GM21529 (cell line): ENCODE results near the gene DNAJB5.
A peak's percentile ranks its signal among the peaks of the same experiment; 100 is the strongest.

Experiments used
- ATAC-seq: cut with Tn5 transposase; IDR thresholded peaks from one replicate; pipeline ENCODE4 v1.9.1; 2021; ENCODE audit not compliant: unreplicated experiment

The DNAJB5 gene

DNA sequence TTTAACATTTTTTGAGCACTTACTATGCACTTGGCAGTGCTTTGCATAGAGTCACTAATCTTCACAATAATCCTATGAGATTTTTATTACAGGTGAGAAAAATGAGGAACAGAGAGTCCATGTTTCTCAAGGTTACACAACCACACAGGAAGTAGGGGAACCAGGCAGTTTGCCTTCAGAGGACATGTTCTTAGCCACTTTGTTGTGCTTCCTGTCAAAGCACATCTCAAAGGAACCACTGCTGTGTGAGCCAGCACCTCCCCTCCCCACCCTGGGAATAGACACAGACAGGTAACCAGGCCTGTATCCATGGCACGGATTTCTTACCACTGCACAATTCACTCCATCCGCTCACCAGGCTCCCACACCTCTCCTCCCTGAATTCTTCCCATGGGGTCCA lies 6.3 kb upstream of the DNAJB5 start:
- ATAC-seq: peak; percentile 57

GRCh38 chr9:34984049-34984448 lies 5.5 kb upstream of the DNAJB5 start:
- ATAC-seq: no peak

DNA sequence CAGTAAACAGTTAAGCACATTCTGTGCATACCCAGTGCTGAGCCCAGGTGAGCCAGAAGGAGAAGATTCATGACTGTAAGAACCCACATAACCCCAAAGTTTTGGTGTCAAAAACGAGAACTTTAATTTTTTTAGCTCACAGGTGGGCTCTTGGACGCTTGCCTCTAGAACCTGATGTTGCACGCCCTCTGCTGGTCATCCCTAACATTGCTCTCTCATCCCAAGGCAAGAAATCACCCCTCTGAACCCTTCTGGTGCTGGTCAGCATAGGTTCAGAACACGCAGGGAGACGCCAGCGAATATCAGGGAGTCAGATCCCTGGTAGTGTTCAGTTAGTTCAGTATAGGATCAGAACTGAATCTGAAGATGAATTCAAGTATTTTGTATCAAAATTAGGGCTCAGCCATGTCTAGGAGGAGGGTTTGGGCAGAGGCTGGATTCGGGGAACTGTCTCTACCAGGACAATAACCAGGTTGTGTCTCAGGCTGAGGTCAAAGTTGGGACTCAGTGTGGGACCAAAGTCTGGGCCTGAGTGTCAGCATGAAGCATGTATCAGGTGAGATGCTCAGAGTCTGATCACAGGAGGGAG lies 4.1 kb upstream of the DNAJB5 start:
- no peak for ATAC-seq

- ATAC-seq: no peak
Observed at GRCh38 chr9:34986540-34987047, 3.0 kb upstream of the DNAJB5 start.

DNA sequence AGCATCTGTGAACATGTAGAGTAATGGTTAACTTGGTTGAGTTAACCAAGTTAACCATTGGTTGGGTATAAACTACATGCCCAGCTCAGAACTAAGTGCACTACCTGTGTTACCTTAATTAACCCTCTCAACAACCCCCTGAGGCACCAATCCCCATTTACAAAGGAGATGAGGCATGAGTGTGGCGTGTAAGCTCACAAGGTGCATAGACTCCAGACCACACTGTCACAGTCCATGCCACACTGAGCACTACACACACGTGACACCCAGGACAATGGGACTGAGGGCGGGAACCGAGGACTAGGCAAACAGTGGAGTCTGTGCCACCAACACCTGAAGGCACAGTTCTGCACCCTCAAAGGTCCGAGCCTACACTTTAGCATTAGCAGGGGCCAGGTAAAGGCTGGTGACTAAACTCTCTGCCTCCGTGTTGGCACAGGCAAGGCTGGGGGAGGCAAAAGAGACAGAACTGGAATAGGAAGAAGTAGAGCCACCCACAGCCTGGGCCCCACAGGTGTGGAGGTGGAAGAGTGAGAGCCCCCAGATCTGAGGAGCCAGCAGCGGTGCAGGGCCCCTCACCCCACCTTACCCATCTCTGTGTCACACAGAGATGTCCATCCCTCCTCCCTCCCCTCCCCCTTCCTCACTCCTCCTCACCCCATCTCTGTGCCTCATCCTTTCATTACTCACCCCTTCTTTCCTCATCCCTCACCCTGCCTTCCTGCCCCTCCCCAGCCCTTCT lies 2.2 kb upstream of the DNAJB5 start:
- no peak for ATAC-seq

GRCh38 chr9:34988218-34989002 lies 1.1 kb upstream of the DNAJB5 start:
- ATAC-seq: no peak

DNA sequence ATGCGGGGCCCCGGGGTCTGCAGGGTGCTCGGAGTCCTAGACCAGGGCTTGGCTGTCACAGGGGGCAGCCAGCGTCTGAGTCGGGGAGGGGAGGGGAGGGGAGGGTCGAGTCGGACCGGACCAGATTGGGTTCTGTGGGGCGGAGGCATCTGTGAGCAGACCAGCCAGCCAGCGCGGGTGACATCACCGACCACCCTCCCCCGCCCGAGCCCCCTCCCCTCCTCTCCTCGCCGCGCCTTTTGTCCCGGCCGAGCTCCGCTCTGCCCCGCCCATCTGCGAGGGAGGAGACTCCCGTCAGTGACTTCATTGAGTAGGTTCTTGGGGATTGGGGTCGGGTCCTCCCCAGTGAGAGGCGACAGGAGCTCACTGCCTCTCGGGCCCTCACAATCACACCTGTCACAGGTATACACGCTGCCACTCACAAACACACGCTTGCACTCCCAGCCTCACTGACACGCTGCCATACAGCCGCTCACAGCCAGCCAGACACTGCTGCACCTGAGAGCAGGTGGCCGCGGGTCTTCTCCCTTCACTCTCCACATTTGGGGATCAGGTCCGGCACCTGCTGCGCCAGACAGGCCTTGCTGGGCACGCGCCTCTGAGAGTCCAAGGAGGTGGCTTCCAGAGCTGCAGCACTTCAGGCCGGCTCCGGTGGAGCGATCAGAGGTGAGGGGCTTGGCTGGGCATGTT lies 546 bp downstream of the DNAJB5 start:
- ATAC-seq: peak; percentile 8

DNA sequence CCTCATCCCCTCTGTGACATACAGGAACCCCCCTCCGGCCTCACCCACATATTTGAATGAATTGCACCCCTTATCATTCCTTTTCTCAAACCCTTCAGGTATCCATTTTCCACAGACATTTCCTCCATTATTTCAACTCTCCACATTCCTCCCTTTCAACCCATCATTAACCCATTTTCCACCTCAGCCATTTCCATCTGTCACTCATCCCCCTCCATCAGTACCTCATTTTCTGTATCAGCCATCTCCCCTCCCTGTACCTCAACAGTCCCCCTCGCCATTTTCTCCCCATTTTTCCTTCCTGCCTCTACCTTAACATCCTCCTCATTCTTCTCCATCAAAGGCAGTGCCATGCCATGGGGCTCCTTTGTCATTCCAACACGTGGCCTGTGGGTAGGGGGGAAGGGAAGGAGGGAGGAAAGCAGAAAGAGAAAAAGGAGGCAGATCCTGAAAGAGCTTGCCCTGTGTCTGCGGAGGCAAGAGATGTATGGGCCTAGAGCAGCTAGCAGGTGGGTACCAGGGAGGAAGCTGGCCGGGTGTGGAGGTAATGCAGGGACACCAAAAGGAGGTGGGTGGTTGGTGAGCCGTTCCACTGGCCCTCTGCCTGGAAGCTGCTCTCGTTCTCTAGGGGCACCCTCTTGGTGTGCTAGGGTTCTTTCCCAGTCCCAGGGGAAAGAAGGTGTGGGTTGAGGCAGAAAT lies 1.5 kb downstream of the DNAJB5 start:
- no peak for ATAC-seq

DNA sequence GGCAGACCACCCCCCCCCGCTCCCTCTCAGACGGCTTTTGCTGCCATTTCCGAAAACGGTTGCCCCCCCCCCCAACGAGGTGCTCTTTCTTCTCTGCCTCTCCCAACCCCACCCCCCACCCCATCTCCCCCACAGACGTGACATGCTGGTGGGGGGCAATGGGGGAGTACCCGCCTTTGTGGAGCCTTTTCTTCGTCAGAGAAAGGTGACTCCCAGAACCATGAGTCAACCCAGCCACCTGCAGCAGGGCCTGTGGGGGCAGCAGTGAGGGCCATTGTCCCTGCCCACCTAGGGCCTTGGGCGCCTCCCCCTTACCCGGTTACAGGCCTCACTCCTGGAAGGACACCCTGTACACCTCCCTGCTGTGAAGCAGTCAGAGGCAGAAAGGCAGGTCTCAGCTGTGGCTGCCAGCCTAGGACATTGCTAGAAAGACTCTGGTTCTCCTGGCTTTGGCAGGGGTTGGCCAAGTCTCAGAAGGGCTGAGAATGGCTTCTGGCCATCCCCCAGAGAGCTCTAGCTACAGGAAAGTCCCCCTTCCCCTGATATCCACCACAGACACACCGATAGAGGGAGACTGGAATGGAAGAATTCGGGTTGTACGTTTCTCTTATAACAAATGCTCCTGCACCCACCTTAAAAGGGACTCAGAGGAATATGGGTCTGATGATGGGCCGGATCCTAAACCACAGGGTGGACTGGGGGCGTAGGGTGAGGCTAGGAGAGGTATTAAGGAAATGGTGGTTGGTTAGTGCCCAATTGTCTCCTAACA lies 2.2 kb downstream of the DNAJB5 start:
- ATAC-seq: no peak

DNA sequence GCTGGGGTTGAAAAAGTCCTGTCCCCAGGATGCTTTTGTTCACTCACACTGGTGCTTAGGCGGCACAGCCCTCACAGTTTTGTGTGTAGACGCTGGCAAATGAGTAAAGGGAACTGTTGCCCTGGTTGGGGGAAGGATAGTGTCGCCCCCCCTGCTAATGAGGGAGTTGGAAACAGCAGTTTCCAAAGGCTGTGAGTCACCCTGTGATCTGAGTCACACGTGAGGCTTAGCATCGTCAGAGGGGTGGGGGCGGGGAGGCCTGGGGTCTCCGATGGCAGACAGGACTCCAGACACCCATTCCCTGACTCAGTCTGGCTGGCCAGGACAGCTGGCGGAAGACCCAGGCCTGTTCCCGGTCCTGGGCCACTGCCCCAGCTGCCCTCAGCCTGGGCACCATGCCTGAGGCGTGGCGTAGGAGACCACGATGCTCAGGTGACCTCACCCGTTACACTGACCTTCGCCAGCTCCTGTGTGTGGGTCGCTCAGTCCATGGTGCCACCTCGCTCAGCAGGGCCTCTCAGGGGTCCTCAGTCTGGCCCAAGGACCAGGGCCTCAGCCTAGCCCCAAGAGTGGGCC lies 2.9 kb downstream of the DNAJB5 start:
- ATAC-seq: no peak

- ATAC-seq: no peak
Observed at GRCh38 chr9:34993502-34994259, 4.1 kb downstream of the DNAJB5 start.

- no peak for ATAC-seq
Observed at GRCh38 chr9:34994260-34994899, 4.8 kb downstream of the DNAJB5 start.

- ATAC-seq: no peak
Observed at GRCh38 chr9:34994900-34995669, 5.5 kb downstream of the DNAJB5 start.

DNA sequence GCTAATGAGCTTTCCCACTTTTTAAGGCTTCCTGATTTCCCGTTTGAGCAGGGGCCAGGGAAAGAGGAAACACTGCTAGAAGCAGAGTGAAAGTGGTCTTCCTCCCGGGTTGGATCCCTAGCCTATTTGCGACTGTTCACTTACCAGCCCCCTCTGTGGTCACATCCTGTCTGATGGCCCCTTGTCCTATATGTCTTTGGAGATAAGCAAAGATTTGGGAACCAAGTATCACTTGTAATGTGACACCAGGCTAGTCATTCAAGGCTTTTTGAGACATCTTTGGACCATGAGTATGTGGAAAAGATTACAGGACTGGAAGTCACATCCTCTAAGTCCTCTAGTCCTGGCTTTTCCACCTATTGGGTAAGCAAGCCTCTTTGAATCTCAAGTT lies 6.1 kb downstream of the DNAJB5 start:
- no peak for ATAC-seq

DNA sequence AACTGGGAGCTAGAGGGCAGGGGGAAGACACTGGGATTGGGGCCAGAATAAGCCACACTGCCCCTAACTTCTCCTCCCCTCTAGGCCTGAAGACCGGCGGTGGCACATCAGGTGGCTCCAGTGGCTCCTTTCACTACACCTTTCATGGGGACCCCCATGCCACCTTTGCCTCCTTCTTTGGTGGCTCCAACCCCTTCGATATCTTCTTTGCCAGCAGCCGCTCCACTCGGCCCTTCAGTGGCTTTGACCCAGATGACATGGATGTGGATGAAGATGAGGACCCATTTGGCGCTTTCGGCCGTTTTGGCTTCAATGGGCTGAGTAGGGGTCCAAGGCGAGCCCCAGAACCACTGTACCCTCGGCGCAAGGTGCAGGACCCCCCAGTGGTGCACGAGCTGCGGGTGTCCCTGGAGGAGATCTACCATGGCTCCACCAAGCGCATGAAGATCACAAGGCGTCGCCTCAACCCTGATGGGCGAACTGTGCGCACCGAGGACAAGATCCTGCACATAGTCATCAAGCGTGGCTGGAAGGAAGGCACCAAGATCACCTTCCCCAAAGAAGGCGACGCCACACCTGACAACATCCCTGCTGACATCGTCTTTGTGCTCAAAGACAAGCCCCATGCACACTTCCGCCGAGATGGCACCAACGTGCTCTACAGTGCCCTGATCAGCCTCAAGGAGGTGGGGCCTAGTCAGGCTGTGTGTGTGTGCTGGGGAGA lies 6.8 kb downstream of the DNAJB5 start:
- no peak for ATAC-seq

DNA sequence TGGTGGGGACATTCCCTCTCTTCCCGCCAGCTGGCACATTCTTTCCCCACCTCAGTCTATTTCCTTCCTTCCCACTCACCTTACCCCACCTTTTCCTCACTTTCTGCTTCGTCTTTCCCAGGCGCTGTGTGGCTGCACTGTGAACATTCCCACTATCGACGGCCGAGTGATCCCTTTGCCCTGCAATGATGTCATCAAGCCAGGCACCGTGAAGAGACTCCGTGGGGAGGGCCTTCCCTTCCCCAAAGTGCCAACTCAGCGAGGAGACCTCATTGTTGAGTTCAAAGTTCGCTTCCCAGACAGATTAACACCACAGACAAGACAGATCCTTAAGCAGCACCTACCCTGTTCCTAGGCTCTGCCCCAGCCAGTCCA lies 7.3 kb downstream of the DNAJB5 start:
- no peak for ATAC-seq

DNA sequence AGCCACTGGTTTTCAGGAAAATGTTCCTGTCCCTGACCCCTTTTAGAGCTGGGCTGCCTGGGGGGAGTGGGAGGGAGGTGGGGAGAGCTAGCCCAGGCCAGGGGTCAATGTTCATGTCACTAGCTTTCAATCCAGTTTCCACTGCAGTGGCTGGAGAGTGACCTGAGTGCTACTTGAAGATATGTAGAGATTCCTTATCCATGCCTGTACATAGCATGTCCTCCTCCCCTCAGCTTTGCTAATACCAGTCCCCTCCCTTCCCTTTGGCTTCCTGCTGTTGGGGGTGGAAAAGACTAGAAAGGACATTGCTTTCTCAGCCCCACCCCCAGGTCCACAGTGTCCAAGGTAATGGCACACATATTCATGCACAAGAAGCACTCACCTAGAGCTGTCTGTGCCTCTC lies 7.8 kb downstream of the DNAJB5 start:
- no peak for ATAC-seq
